H1 (cell line): ENCODE measurements around the gene SFN. TPM values are rescaled to one million over a fixed set of nuclear protein-coding genes. Genes with fewer than 3 reads are reported as not detected.

Source experiments
- CTCF ChIA-PET: fragments of 300-600 bp; sonication (Branson Sonifier 250); formaldehyde crosslinking; loops from one replicate; lab custom pipeline; 2021; ENCODE audit not compliant: partially characterized antibody; lab: Charles Lee
- POLR2A ChIA-PET: fragments of 300-600 bp; sonication (Branson Sonifier 250); formaldehyde crosslinking; loops from one replicate; lab custom pipeline; 2021; ENCODE audit warnings: inconsistent platforms; ENCODE audit not compliant: partially characterized antibody; lab: Charles Lee
- DNase-seq, 2 experiments: peaks; one replicate each; pipeline versions ENCODE4 v3.0.0 to v3.0.0-alpha.2; 2010 to 2022; ENCODE audit warnings: low spot score in 2 of 2, low read depth in 1 of 2, mixed read lengths in 1 of 2
- FAIRE-seq: peaks from 2 replicates; lab custom pipeline; 2011; peaks lifted over from hg19 to GRCh38; lab: Jason Lieb, UNC
- H2AFZ ChIP-seq: 2 replicates; pipeline ENCODE4 v1.8.1; 2012; ENCODE audit warnings: low read length, inconsistent platforms
- H2AK5ac ChIP-seq: 2 replicates; pipeline ENCODE4 v1.6.1; 2013; ENCODE audit warnings: low read depth, low read length
- H2BK120ac ChIP-seq: replicated peaks from 2 replicates; pipeline ENCODE3; 2013; ENCODE audit warnings: low read depth, low read length, inconsistent platforms
- H2BK12ac ChIP-seq: 2 replicates; pipeline ENCODE4 v1.6.1; 2013; ENCODE audit warnings: low read depth, low read length
- H2BK15ac ChIP-seq: 2 replicates; pipeline ENCODE4 v1.6.1; 2013; ENCODE audit warnings: low read length
- H2BK20ac ChIP-seq: 2 replicates; pipeline ENCODE4 v1.6.1; 2013; ENCODE audit warnings: low read length
- H2BK5ac ChIP-seq: 2 replicates; pipeline ENCODE4 v1.6.1; 2013; ENCODE audit warnings: low read depth, low read length
- H3K14ac ChIP-seq: 2 replicates; pipeline ENCODE4 v1.6.1; 2013; ENCODE audit warnings: inconsistent platforms; ENCODE audit not compliant: insufficient read length
- H3K18ac ChIP-seq: 2 replicates; pipeline ENCODE4 v1.6.1; 2013; ENCODE audit warnings: low read length; ENCODE audit errors: extremely low read depth
- H3K23ac ChIP-seq: 2 replicates; pipeline ENCODE4 v1.6.1; 2013; ENCODE audit warnings: inconsistent platforms; ENCODE audit not compliant: insufficient read length
- H3K23me2 ChIP-seq: 2 replicates; pipeline ENCODE4 v1.6.1; 2013; ENCODE audit warnings: low read depth, low read length
- H3K27ac ChIP-seq: 2 replicates; pipeline ENCODE4 v1.6.1; 2011; ENCODE audit warnings: low read depth, low read length, inconsistent platforms
- H3K27me3 ChIP-seq, 4 experiments: replicated peaks in 1 of 4; 1 replicate in 1 of 4; 2 replicates in 3 of 4; pipeline versions ENCODE4 v1.6.1 to v1.8.1; 2011 to 2013; ENCODE audit warnings: low read length in 3 of 4, mild to moderate bottlenecking in 3 of 4, inconsistent platforms in 2 of 4, mixed read lengths in 2 of 4, moderate library complexity in 1 of 4; ENCODE audit not compliant: control insufficient read depth in 3 of 4, insufficient read depth in 3 of 4; ENCODE audit errors: extremely low read depth in 1 of 4
- H3K36me3 ChIP-seq, 4 experiments: 2 replicates each; pipeline versions ENCODE4 v1.6.1 to v1.8.1; 2011 to 2013; ENCODE audit warnings: mild to moderate bottlenecking in 4 of 4, low read length in 3 of 4, moderate library complexity in 2 of 4, control low read depth in 1 of 4, inconsistent platforms in 1 of 4; ENCODE audit not compliant: insufficient read depth in 4 of 4, control insufficient read depth in 2 of 4
- H3K4ac ChIP-seq: replicated peaks from 2 replicates; pipeline ENCODE3; 2013; ENCODE audit warnings: low read length, low read depth, mixed read lengths, inconsistent platforms; ENCODE audit not compliant: insufficient read length
- H3K4me1 ChIP-seq, 4 experiments: replicated peaks in 1 of 4; 1 replicate in 1 of 4; 2 replicates in 3 of 4; pipeline versions ENCODE4 v1.6.1 to v1.8.1; 2011 to 2013; ENCODE audit warnings: low read length in 3 of 4, inconsistent platforms in 2 of 4, mixed read lengths in 1 of 4; ENCODE audit not compliant: insufficient read depth in 4 of 4, control insufficient read depth in 3 of 4
- H3K4me2 ChIP-seq, 2 experiments: 2 replicates each; pipeline versions ENCODE4 v1.6.1 to v1.8.1; 2011 to 2013; ENCODE audit warnings: low read depth in 2 of 2, low read length in 2 of 2, control low read depth in 1 of 2, inconsistent platforms in 1 of 2, mild to moderate bottlenecking in 1 of 2; ENCODE audit not compliant: insufficient read depth in 1 of 2
- H3K4me3 ChIP-seq, 4 experiments: fragments of 200-600, 300-600 bp in 1 of 4; sonication (generic), shearing (Covaris generic), sonication (Bioruptor Twin) in 1 of 4; 2 replicates each; pipeline versions ENCODE4 v1.5.1 to v1.8.1; 2011 to 2016; ENCODE audit warnings: low read length in 4 of 4, low read depth in 3 of 4, control low read depth in 2 of 4, inconsistent platforms in 2 of 4, mild to moderate bottlenecking in 2 of 4, mixed read lengths in 1 of 4, moderate library complexity in 1 of 4; ENCODE audit not compliant: insufficient read depth in 2 of 4; ENCODE audit errors: extremely low read depth in 1 of 4
- H3K56ac ChIP-seq: replicated peaks from 2 replicates; pipeline ENCODE3; 2013; ENCODE audit warnings: low read depth, mild to moderate bottlenecking, mixed read lengths, low read length, inconsistent platforms; ENCODE audit not compliant: insufficient read length
- H3K79me1 ChIP-seq: 2 replicates; pipeline ENCODE4 v1.6.1; 2013; ENCODE audit warnings: low read depth, low read length, control low read depth
- H3K79me2 ChIP-seq, 2 experiments: 2 replicates each; pipeline versions ENCODE4 v1.6.1 to v1.8.1; 2012 to 2013; ENCODE audit warnings: low read length in 2 of 2, mild to moderate bottlenecking in 2 of 2, inconsistent platforms in 1 of 2; ENCODE audit not compliant: insufficient read depth in 2 of 2, control insufficient read depth in 1 of 2
- H3K9ac ChIP-seq, 4 experiments: replicated peaks in 1 of 4; 1 replicate in 1 of 4; 2 replicates in 3 of 4; pipeline versions ENCODE4 v1.6.1 to v1.8.1; 2011 to 2013; ENCODE audit warnings: low read depth in 3 of 4, low read length in 3 of 4, control low read depth in 2 of 4, mild to moderate bottlenecking in 2 of 4, moderate library complexity in 2 of 4, inconsistent platforms in 1 of 4; ENCODE audit errors: extremely low read depth in 1 of 4
- H3K9me3 ChIP-seq, 2 experiments: 2 replicates each; pipeline versions ENCODE4 v1.6.1 to v1.8.1; 2012 to 2013; ENCODE audit warnings: mild to moderate bottlenecking in 2 of 2, moderate library complexity in 2 of 2, control low read depth in 1 of 2, inconsistent platforms in 1 of 2, low read depth in 1 of 2, low read length in 1 of 2, mixed read lengths in 1 of 2; ENCODE audit not compliant: insufficient read depth in 2 of 2
- H4K20me1 ChIP-seq, 2 experiments: replicated peaks in 1 of 2; 2 replicates each; pipeline versions ENCODE3 to v1.8.1; 2011 to 2013; ENCODE audit warnings: inconsistent platforms in 2 of 2, low read length in 2 of 2, mild to moderate bottlenecking in 1 of 2; ENCODE audit not compliant: insufficient read depth in 2 of 2, control insufficient read depth in 1 of 2
- H4K5ac ChIP-seq: 2 replicates; pipeline ENCODE4 v1.6.1; 2013; ENCODE audit warnings: low read length, low read depth, mixed read lengths, inconsistent platforms; ENCODE audit not compliant: insufficient read length
- H4K8ac ChIP-seq: 2 replicates; pipeline ENCODE4 v1.8.0; 2013; ENCODE audit warnings: mild to moderate bottlenecking, moderate library complexity, low read length, inconsistent platforms; ENCODE audit not compliant: insufficient read depth; ENCODE audit errors: extremely low read depth
- H4K91ac ChIP-seq: replicated peaks from 2 replicates; pipeline ENCODE3; 2013; ENCODE audit warnings: low read length, mixed read lengths, inconsistent platforms; ENCODE audit not compliant: insufficient read length
- ASH2L ChIP-seq: fragments of 200-600, 300-600 bp; sonication (generic); IDR thresholded peaks from one replicate; pipeline ENCODE4 v1.7.1; 2017; ENCODE audit warnings: low read length
- CEBPB ChIP-seq: IDR thresholded peaks from 2 replicates; pipeline ENCODE4 v1.6.1; 2012; ENCODE audit warnings: low read depth, low read length
- EGR1 ChIP-seq: IDR thresholded peaks from 2 replicates; pipeline ENCODE4 v1.6.1; 2011; ENCODE audit warnings: low read depth, low read length, borderline replicate concordance
- EZH2 ChIP-seq: fragments of 200-600 bp; sonication (generic); IDR thresholded peaks from 2 replicates; pipeline ENCODE4 v1.7.1; 2012; ENCODE audit warnings: low read depth, mild to moderate bottlenecking, moderate library complexity, low read length, inconsistent platforms; ENCODE audit not compliant: severe bottlenecking
- KDM5A ChIP-seq: fragments of 200-600 bp; IDR thresholded peaks from 2 replicates; pipeline ENCODE4 v1.7.1; 2012; ENCODE audit warnings: mild to moderate bottlenecking, low read length, inconsistent platforms, mixed read lengths
- POLR2A ChIP-seq, 2 experiments: IDR thresholded peaks; 1 replicate in 1 of 2; 2 replicates in 1 of 2; pipeline ENCODE4 v1.6.1; 2011; ENCODE audit warnings: low read depth in 2 of 2, low read length in 2 of 2, mild to moderate bottlenecking in 2 of 2; ENCODE audit errors: control extremely low read depth in 1 of 2
- SP4 ChIP-seq: IDR thresholded peaks from 2 replicates; pipeline ENCODE4 v1.6.1; 2012; ENCODE audit warnings: low read length, inconsistent platforms
- TCF12 ChIP-seq: IDR thresholded peaks from 2 replicates; pipeline ENCODE4 v1.6.1; 2011; ENCODE audit warnings: low read depth, mild to moderate bottlenecking, low read length
- WGBS, 2 experiments: shearing (Covaris generic) in 1 of 2; methylation state at CpG; one replicate each; pipeline versions ENCODE4 v1.1.6 to v1.1.7; 2013 to 2015; ENCODE audit warnings: low lambda C conversion rate in 2 of 2, mixed read lengths in 2 of 2, inconsistent platforms in 1 of 2, low coverage in 1 of 2, missing lambda C conversion rate in 1 of 2; ENCODE audit not compliant: insufficient replicate concordance in 2 of 2, insufficient coverage in 1 of 2, insufficient read length in 1 of 2; ENCODE audit errors: extremely low coverage in 1 of 2, missing lambda C conversion rate in 1 of 2; 5-methylcytosine and 5-hydroxymethylcytosine counted together
- polyA plus RNA-seq, 7 experiments: library from polyadenylated mRNA; depleted of rRNA in 3 of 7; stranded (reverse) in 5 of 7; unstranded in 2 of 7; fragments of >200 nt in 5 of 7; fragments of 200-250 nt in 2 of 7; gene quantifications; 1 replicate in 5 of 7; 2 replicates in 1 of 7; 4 replicates in 1 of 7; pipeline versions ENCODE4 v1.2.1 to v1.2.3, GENCODE V29; 2011 to 2013; ENCODE audit warnings: missing spikeins in 2 of 7, mixed read lengths in 2 of 7
- total RNA-seq: library from RNA; stranded (reverse); fragmentation: NEBNext Ultra II Directional; extraction: Animal tissue kit (Norgen Biotek cat#: 25700); gene quantifications from 2 replicates; pipeline ENCODE4 v1.2.1, GENCODE V29; 2021

SFN gene
- total and polyA plus RNA-seq, 2 of the 8 experiments (the other 6 are each of a cell fraction or from before 2014, with no cell fraction given), result 3.3 to 3.9 TPM

- H3K4me2 ChIP-seq, result no peak overlapping the region
- FAIRE-seq, result no peak
Observed at GRCh38 chr1:26838474-26839338, 24.2 kb upstream of the SFN start.

More at GRCh38 chr1:26838474-26839338, 24.2 kb upstream of the SFN start:
- Histone ChIP-seq H3K27me3 (no peaks in the 10 kb centered on the region), H3K18ac (no peak overlapping the region), H2BK12ac (no peak overlapping the region), H2AFZ (no peak overlapping the region), H2BK5ac (no peak overlapping the region), H4K8ac (no peak overlapping the region; the same call in 1 of the 2 replicates), H3K79me1 (no peaks in the 10 kb centered on the region), H3K79me2 (no peaks in the 10 kb centered on the region), H2AK5ac (no peak overlapping the region), H3K4me3 (no peak overlapping the region), H3K23ac (no peak overlapping the region), H3K23me2 (no peaks in the 10 kb centered on the region), H3K9ac (no peak overlapping the region), H4K20me1 (peaks cover 0 to 5% of the 10 kb centered on the region in 2 experiments), H3K4ac (no peak overlapping the region), H3K27ac (no peak overlapping the region), H2BK15ac (no peak overlapping the region), H3K36me3 (peaks cover 2 to 10% (median 7%) of the 10 kb centered on the region in 4 experiments; a peak in 6 of 8 replicates), H2BK20ac (no peak overlapping the region), H4K91ac (no peak overlapping the region), H2BK120ac (no peak overlapping the region), H3K4me1 (no peaks in the 10 kb centered on the region), H3K14ac (no peak overlapping the region), H3K9me3 (no peaks in the 10 kb centered on the region), H4K5ac (no peak overlapping the region), H3K56ac (no peak overlapping the region)
- DNase-seq, result no peak
- ChIA-PET POLR2A (interaction anchor here (1.1 to 1.3 kb wide), 2 partner anchors 12 to 48 kb away, joined by 3 to 4 read pairs; partner anchors contain the start of gene ZDHHC18), CTCF (interaction anchor here (0.8 to 12.8 kb wide), 7 partner anchors 9 to 40 kb away, joined by 3 to 125 read pairs (median 5); partner anchors contain the start of gene SFN)
- no peak for TF ChIP-seq EZH2
- no peak for TF ChIP-seq TCF12
- no peak for TF ChIP-seq CEBPB
- TF ChIP-seq KDM5A, result no peak
- TF ChIP-seq POLR2A (IDR thresholded peaks at IDR 0.05; ENCODE audit: control extremely low read depth in 1 of 2, low read depth in 2 of 2, low read length in 2 of 2), result no peak
- no peak for TF ChIP-seq ASH2L
- no peak for TF ChIP-seq EGR1
- TF ChIP-seq SP4, result no peak
- 81% methylated on average over 7 of the region's 8 CpGs; no CpG with 5 or more reads in 1 of the 2 experiments for WGBS, 2 experiments
